Measurements from ENCODE around the gene MAML3.

The MAML3 gene

GRCh38 chr4:139817657-139818452, 336.1 kb downstream of the MAML3 start:
- no peak for TF ChIP-seq POLR2A (IDR thresholded peaks at IDR 0.05; ENCODE audit: low read depth, low read length)
- DNase-seq (ENCODE audit: insufficient read length, low spot score) (no peak), FAIRE-seq (no peak)

DNA sequence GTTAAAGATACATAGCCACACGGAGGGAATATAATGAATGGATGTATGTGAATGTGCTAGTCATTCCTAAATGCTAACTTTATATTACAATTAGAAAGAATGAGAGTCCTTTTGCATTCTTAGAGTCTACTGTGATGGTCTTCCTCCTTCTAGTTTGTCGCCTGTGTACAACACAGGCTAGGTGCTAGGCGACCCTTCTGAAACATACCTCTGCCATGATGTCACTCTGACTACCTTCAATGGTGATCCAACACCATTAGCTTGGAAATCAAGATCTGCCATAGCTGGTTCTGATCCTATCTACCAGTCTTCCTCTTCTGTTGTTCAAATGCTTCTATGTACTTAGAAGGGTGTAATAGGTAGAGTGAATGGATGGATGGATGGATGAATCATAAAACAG, 337.1 kb downstream of the MAML3 start:
- TF ChIP-seq POLR2A (IDR thresholded peaks at IDR 0.05; ENCODE audit: low read depth, low read length) = no peak
- FAIRE-seq = no peak
- DNase-seq (ENCODE audit: insufficient read length, low spot score) = no peak

DNA sequence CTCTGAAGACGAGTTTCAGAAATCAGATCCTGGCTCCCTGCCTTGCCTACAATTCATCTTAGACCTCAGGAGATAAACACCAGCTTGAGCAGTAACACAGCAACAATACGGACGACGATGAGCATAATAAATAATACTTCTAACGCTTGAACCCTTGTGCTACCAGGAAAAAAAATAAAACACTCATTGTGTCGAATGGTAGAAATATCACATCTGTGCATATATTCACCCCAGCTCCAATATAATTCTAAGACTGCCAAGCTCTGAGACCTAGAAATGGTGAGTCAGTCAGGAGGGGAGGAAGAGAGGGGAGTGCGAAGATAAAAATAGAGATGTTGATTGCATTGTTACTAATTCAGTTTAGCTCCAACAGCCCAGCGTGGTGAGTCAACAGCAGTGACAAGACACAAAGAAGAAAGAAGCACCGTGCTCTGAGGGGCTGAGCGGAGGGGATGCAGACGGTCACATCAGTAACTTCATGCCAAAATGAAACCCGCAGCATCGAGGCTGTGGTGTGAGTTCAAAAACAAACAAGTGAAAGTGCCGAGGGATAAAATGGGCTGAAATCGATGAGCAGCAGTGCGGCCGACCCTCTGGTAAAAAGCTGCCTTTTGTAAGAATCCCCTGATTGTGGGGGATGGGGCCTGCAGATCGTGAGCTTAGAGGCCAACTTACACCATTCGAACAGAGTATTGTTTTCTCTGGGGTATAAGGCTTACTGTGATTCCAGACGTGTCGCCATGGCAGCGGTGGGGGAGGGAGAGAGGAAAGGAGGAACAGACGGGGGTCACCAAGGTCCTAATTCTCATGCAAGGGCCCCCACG, 338.0 kb downstream of the MAML3 start:
- FAIRE-seq (peak; percentile 53), DNase-seq (ENCODE audit: insufficient read length, low spot score) (peak; percentile 14)
- TF ChIP-seq POLR2A (IDR thresholded peaks at IDR 0.05; ENCODE audit: low read depth, low read length) = no peak

DNA sequence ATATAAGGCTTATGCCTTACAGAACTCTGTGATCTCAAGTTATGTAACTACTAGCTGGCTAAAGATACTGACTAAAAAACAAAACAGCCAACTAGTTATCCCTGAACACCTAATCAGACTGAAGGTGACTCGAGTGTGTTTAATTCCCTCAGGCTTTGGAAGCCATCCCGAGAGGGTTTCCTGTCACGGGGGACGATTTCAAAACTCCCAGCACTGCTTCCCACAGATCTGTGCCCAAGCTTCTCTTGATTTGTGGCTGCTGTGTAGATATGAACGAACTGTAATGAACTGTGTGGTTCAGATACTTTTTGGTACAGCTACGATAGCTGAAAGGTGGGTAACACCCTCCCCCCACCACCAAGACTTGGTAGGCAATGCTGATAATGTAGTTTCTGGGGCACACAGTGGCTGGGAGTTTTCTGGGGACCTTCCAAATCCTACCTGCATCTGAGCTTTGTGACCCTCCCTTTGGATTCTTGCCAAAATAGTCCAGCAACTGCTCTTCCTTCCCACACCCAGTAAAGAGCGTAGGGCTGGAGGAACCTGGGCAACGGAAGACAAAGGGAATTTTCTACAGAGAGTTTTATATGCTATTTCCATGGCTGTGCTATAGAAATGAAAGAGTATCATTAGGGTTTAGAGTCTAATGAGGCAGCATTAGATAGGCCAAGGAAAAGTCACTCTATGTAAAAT, 339.5 kb downstream of the MAML3 start:
- FAIRE-seq (no peak), DNase-seq (ENCODE audit: insufficient read length, low spot score) (no peak)
- no peak for TF ChIP-seq POLR2A (IDR thresholded peaks at IDR 0.05; ENCODE audit: low read depth, low read length)

- no peak for TF ChIP-seq POLR2A (IDR thresholded peaks at IDR 0.05; ENCODE audit: low read depth, low read length)
- FAIRE-seq = no peak
These were observed 340.1 kb downstream of the MAML3 start for GRCh38 chr4:139813881-139814280.

GRCh38 chr4:139810710-139811109, 343.3 kb downstream of the MAML3 start:
- FAIRE-seq = no peak
- no peak for TF ChIP-seq POLR2A (IDR thresholded peaks at IDR 0.05; ENCODE audit: low read depth, low read length)

More at GRCh38 chr4:139813881-139814280, 340.1 kb downstream of the MAML3 start:
- no peak for DNase-seq (ENCODE audit: insufficient read length, low spot score)

DNA sequence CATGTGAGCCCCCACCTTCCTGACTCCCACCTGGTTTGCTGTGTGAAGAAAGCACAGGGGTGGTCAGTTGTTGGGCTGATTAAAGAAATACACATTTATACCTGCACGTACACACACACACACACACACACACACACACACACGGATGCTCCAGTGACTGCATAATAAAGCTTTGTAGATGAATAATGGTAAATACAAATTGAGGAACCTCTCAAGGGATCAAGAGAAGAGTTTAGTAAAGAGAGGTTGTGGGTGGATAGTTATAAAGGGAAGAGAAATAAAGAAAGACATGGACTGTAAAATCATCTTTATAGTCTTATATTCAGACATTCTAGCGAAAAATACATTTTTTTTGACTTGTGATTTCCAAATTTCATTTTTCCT, 344.2 kb downstream of the MAML3 start:
- no peak for DNase-seq (ENCODE audit: insufficient read length, low spot score)
- no peak for FAIRE-seq
- TF ChIP-seq POLR2A (IDR thresholded peaks at IDR 0.05; ENCODE audit: low read depth, low read length) = no peak

More at GRCh38 chr4:139810710-139811109, 343.3 kb downstream of the MAML3 start:
- no peak for DNase-seq (ENCODE audit: insufficient read length, low spot score)

DNA sequence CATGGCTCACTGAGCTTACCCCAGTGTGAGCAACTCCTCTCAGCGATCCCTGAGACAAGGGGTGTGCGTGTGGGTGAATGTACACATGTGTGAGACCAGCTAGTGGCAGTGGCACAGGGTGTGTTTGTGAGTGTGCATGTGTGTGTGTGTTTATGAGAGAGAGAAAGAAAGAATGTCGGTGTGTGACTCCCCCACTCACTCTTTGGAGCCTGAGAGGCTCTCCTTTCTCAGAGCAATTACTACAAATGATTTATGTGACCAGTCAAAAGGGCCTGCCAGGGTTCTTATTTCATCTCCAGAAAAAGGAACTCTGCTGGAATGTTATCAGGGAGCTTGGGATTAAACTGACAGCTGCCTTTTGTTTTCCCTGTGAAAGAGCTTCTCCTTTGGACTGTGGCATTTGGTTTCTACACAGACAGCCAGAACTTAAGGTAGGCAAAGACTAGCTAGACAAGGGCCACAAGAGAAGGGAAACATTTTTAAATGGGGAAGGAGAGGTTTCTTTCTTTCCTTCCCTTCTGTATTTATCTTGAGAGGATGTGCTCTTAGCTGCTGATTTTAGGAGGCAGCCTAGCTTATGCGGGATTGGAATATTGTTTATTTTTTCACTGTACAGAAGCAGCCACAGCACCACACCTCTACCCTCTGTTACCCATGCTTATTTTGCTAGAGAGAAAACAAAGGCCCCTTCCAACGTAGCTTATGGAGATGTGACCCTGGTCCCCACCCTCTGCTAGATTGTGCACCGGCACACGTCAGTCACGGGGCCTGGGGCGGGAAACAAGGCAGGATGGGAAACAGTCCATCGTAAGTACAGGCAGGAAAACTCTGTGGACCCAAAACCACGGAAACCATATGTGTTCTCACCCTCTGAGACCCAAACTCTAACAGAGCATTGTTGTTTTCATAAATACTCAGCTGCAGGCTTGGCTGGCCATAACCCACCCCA, 344.9 kb downstream of the MAML3 start:
- DNase-seq (ENCODE audit: insufficient read length, low spot score) (no peak), FAIRE-seq (no peak)

GRCh38 chr4:139808381-139808807, 345.6 kb downstream of the MAML3 start:
- TF ChIP-seq POLR2A (IDR thresholded peaks at IDR 0.05; ENCODE audit: low read depth, low read length) = no peak
- no peak for DNase-seq (ENCODE audit: insufficient read length, low spot score)
- no peak for FAIRE-seq

More for the DNA sequence above, 344.9 kb downstream of the MAML3 start:
- no peak for TF ChIP-seq POLR2A (IDR thresholded peaks at IDR 0.05; ENCODE audit: low read depth, low read length)

GRCh38 chr4:139807483-139807882, 346.5 kb downstream of the MAML3 start:
- DNase-seq (ENCODE audit: insufficient read length, low spot score) (no peak), FAIRE-seq (no peak)
- TF ChIP-seq POLR2A (IDR thresholded peaks at IDR 0.05; ENCODE audit: low read depth, low read length) = no peak

DNA sequence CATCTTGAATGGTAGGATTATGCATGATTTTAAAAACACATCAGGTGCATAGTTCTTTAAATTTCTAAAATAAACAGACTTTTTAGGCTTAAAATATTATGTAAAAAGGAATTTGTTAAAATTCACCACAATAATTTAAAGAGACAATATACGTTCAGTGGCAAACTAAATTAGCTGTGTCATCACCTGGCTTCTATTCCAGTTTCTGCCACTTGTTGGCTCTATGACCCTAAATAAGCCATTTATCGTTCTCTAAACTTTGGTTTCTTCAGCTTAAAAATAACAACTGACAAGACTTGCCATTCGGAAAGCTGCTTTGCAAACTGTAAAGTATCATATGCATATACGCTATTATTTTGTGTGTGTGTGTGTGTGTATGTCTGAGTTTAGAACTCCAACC, 347.1 kb downstream of the MAML3 start:
- no peak for DNase-seq (ENCODE audit: insufficient read length, low spot score)
- no peak for FAIRE-seq
- no peak for TF ChIP-seq POLR2A (IDR thresholded peaks at IDR 0.05; ENCODE audit: low read depth, low read length)

DNA sequence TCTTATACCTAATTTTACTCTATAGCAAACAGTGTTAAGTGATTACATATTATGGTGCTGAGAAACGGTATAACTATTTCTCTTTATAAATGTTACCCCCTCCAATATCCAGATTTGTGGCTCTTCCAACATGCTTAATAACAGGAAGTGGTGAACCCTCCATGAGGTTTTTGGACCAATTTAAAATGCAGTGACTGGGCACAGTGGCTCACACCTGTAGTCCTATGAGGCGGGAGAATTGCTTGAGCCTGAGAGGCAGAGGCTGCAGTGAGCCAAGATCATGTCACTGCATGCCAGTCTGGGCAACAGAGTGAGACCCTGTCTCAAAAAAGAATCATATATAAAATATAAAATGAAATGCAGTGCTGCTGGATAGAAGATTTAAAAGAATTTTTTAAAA, 351.1 kb downstream of the MAML3 start:
- DNase-seq (ENCODE audit: insufficient read length, low spot score) = no peak
- no peak for FAIRE-seq
- no peak for TF ChIP-seq POLR2A (IDR thresholded peaks at IDR 0.05; ENCODE audit: low read depth, low read length)

DNA sequence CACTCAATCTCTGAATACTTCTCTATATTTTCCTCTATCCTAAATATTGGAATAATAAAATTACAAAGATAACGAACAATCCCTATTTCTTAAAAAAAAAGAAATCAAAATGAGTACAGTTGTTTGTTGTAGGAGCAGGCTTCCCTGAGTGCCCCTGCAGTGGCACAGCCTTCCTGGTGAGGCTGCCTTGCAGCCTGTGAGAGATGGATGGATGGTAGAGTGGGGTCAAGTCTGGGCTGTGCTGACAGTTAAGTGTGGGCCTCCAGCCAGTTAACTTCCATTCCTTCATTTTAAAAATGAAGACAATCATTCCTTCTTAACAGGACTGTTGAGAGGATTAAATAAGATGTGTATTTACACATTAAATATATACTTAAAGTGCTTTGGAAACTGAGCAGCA, 351.5 kb downstream of the MAML3 start:
- TF ChIP-seq POLR2A (IDR thresholded peaks at IDR 0.05; ENCODE audit: low read depth, low read length) = no peak
- DNase-seq (ENCODE audit: insufficient read length, low spot score) = no peak
- no peak for FAIRE-seq
